H1 (cell line): ENCODE measurements around the gene TEX2. TPM values are rescaled to one million over a fixed set of nuclear protein-coding genes. Genes with fewer than 3 reads are reported as not detected.
A peak's percentile ranks its signal among the peaks of the same experiment; 100 is the strongest.

Experiments
- BCL11A ChIP-seq, 2 experiments: IDR thresholded peaks; one replicate each; pipeline ENCODE4 v1.6.1; 2011; ENCODE audit warnings: low read depth in 2 of 2, low read length in 2 of 2, mild to moderate bottlenecking in 2 of 2
- CTCF ChIP-seq, 3 experiments: IDR thresholded peaks; 1 replicate in 2 of 3; 2 replicates in 1 of 3; pipeline versions ENCODE4 v1.5.1 to v1.6.1; 2011; ENCODE audit warnings: low read length in 3 of 3, mild to moderate bottlenecking in 3 of 3, inconsistent platforms in 2 of 3, low read depth in 1 of 3, moderate library complexity in 1 of 3; ENCODE audit not compliant: insufficient read depth in 1 of 3; ENCODE audit errors: control extremely low read depth in 1 of 3
- KDM4A ChIP-seq: IDR thresholded peaks from one replicate; pipeline ENCODE4 v1.7.1; 2012; ENCODE audit warnings: low read depth, mild to moderate bottlenecking, moderate library complexity, low read length, inconsistent platforms; ENCODE audit not compliant: severe bottlenecking
- polyA plus RNA-seq, 7 experiments: library from polyadenylated mRNA; depleted of rRNA in 3 of 7; stranded (reverse) in 5 of 7; unstranded in 2 of 7; fragments of >200 nt in 5 of 7; fragments of 200-250 nt in 2 of 7; gene quantifications; 1 replicate in 5 of 7; 2 replicates in 1 of 7; 4 replicates in 1 of 7; pipeline versions ENCODE4 v1.2.1 to v1.2.3, GENCODE V29; 2011 to 2013; ENCODE audit warnings: missing spikeins in 2 of 7, mixed read lengths in 2 of 7
- total RNA-seq: library from RNA; stranded (reverse); fragmentation: NEBNext Ultra II Directional; extraction: Animal tissue kit (Norgen Biotek cat#: 25700); gene quantifications from 2 replicates; pipeline ENCODE4 v1.2.1, GENCODE V29; 2021
- TF ChIP-seq, protein P1 (sequence below): fragments of 300-600 bp; sonication (generic); IDR thresholded peaks from 2 replicates; pipeline ENCODE4 v1.7.1; 2012; ENCODE audit warnings: low read length, moderate library complexity, mild to moderate bottlenecking, inconsistent platforms; ENCODE audit not compliant: insufficient replicate concordance

TEX2 gene
- total and polyA plus RNA-seq, 2 of the 8 experiments (the other 6 are each of a cell fraction or from before 2014, with no cell fraction given): 6.1 to 15.6 TPM

DNA sequence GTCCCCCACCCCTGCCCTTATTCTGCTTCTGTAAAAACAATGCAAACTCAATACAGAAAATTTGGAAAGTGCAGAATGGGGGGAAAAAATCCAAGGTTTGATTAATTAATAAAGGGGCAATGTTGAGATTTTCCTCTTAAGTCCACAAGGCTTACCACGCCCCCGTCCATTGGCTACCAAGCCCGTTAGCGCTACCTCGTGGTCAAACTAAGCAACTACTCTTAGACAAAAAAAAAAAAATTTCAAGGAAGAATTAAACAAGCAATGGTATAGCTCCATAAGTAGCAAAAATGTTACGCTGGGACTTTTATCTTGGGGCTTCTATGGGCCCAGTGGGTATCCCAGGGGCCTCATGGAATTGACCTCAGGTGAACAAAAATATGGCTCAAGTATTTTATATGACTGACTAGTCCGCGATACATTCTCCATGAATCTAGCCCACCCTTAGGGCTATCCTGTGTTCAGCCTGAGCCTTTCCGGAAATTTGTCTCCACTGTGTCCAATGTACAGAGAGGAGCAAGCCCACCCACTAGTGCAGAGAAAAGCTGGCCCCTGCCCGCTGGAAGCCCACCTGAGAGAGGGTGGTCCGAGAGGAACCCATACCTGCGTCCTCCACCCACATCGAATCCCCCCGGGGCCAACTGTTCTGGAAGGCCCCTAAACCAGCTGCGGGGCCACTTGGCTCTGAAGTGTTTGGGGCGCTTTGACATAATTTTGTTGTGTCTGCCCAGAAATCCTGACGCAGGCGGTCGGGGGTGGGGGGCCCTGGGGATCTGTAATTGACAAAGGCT lies 19.1 kb upstream of the TEX2 start (continued):
- TF ChIP-seq, protein P1, sequence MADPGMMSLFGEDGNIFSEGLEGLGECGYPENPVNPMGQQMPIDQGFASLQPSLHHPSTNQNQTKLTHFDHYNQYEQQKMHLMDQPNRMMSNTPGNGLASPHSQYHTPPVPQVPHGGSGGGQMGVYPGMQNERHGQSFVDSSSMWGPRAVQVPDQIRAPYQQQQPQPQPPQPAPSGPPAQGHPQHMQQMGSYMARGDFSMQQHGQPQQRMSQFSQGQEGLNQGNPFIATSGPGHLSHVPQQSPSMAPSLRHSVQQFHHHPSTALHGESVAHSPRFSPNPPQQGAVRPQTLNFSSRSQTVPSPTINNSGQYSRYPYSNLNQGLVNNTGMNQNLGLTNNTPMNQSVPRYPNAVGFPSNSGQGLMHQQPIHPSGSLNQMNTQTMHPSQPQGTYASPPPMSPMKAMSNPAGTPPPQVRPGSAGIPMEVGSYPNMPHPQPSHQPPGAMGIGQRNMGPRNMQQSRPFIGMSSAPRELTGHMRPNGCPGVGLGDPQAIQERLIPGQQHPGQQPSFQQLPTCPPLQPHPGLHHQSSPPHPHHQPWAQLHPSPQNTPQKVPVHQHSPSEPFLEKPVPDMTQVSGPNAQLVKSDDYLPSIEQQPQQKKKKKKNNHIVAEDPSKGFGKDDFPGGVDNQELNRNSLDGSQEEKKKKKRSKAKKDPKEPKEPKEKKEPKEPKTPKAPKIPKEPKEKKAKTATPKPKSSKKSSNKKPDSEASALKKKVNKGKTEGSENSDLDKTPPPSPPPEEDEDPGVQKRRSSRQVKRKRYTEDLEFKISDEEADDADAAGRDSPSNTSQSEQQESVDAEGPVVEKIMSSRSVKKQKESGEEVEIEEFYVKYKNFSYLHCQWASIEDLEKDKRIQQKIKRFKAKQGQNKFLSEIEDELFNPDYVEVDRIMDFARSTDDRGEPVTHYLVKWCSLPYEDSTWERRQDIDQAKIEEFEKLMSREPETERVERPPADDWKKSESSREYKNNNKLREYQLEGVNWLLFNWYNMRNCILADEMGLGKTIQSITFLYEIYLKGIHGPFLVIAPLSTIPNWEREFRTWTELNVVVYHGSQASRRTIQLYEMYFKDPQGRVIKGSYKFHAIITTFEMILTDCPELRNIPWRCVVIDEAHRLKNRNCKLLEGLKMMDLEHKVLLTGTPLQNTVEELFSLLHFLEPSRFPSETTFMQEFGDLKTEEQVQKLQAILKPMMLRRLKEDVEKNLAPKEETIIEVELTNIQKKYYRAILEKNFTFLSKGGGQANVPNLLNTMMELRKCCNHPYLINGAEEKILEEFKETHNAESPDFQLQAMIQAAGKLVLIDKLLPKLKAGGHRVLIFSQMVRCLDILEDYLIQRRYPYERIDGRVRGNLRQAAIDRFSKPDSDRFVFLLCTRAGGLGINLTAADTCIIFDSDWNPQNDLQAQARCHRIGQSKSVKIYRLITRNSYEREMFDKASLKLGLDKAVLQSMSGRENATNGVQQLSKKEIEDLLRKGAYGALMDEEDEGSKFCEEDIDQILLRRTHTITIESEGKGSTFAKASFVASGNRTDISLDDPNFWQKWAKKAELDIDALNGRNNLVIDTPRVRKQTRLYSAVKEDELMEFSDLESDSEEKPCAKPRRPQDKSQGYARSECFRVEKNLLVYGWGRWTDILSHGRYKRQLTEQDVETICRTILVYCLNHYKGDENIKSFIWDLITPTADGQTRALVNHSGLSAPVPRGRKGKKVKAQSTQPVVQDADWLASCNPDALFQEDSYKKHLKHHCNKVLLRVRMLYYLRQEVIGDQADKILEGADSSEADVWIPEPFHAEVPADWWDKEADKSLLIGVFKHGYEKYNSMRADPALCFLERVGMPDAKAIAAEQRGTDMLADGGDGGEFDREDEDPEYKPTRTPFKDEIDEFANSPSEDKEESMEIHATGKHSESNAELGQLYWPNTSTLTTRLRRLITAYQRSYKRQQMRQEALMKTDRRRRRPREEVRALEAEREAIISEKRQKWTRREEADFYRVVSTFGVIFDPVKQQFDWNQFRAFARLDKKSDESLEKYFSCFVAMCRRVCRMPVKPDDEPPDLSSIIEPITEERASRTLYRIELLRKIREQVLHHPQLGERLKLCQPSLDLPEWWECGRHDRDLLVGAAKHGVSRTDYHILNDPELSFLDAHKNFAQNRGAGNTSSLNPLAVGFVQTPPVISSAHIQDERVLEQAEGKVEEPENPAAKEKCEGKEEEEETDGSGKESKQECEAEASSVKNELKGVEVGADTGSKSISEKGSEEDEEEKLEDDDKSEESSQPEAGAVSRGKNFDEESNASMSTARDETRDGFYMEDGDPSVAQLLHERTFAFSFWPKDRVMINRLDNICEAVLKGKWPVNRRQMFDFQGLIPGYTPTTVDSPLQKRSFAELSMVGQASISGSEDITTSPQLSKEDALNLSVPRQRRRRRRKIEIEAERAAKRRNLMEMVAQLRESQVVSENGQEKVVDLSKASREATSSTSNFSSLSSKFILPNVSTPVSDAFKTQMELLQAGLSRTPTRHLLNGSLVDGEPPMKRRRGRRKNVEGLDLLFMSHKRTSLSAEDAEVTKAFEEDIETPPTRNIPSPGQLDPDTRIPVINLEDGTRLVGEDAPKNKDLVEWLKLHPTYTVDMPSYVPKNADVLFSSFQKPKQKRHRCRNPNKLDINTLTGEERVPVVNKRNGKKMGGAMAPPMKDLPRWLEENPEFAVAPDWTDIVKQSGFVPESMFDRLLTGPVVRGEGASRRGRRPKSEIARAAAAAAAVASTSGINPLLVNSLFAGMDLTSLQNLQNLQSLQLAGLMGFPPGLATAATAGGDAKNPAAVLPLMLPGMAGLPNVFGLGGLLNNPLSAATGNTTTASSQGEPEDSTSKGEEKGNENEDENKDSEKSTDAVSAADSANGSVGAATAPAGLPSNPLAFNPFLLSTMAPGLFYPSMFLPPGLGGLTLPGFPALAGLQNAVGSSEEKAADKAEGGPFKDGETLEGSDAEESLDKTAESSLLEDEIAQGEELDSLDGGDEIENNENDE: peak; percentile 64
- TF ChIP-seq BCL11A (IDR thresholded peaks at IDR 0.05; ENCODE audit: low read depth in 2 of 2, low read length in 2 of 2) (no peak), CTCF (IDR thresholded peaks at IDR 0.05; ENCODE audit: control extremely low read depth in 1 of 3, insufficient read depth in 1 of 3, low read depth in 1 of 3, low read length in 3 of 3) (peak; percentile 50 to 90 (median 61)), KDM4A (no peak)
